Breast epithelium (tissue), 3 donors: ENCODE results near the gene UACA.

Experiments used
- CTCF ChIP-seq, 3 donors: fragments of 450-650 bp; IDR thresholded peaks; one replicate each; pipeline ENCODE4 v1.5.1; 2016 to 2017; ENCODE audit warnings: antibody characterized with exemption in 3 of 3, mild to moderate bottlenecking in 3 of 3, moderate library complexity in 3 of 3
- POLR2A ChIP-seq: fragments of 450-650 bp; IDR thresholded peaks from one replicate; pipeline ENCODE4 v1.6.1; 2016; ENCODE audit warnings: antibody characterized with exemption, mild to moderate bottlenecking, moderate library complexity
- POLR2AphosphoS5 ChIP-seq, 3 donors: sonication (generic); formaldehyde crosslinking; IDR thresholded peaks; one replicate each; pipeline ENCODE4 v1.6.1; 2017; ENCODE audit warnings: antibody characterized with exemption in 3 of 3

DNA sequence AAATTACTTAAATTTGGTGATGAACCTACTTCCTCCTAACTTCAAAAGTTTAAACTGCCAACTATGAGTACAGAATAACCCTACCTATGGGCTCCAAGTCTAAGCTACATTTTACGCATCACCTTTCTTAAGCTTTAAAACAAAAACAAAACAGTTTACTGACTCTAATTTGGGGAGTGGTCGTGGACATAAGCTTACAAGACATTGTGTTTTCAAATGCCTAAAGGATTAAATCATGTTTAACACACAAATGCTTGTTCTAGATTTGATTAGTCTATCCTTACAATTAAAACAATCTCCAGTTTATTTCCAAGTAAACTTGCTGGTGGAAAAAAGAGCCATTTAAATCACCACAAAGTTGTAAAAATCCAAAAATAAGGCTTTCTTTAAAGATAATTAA lies 62.2 kb downstream of the UACA start:
- no peak for TF ChIP-seq POLR2AphosphoS5 (IDR thresholded peaks at IDR 0.05)
- no peak for TF ChIP-seq CTCF (IDR thresholded peaks at IDR 0.05)
- TF ChIP-seq POLR2A: no peak
